Esophagus muscularis mucosa (tissue), 4 donors: ENCODE measurements around the gene SIGLEC9. TPM values are rescaled to one million over a fixed set of nuclear protein-coding genes. Genes with fewer than 3 reads are reported as not detected.

Source experiments
- DNase-seq: peaks from one replicate; pipeline ENCODE4 v3.0.0-alpha.2; 2017; ENCODE audit errors: extremely low spot score
- H3K27ac ChIP-seq, 4 donors: fragments of 200-600 bp; sonication (generic); replicated peaks in 1 of 4; 1 replicate in 3 of 4; 2 replicates in 1 of 4; pipeline ENCODE4 v1.5.1; 2016 to 2019; ENCODE audit warnings: mild to moderate bottlenecking in 1 of 4
- H3K27me3 ChIP-seq, 4 donors: fragments of 200-600 bp; sonication (generic); one replicate each; pipeline versions ENCODE4 v1.5.1 to v1.6.0; 2016 to 2019
- H3K36me3 ChIP-seq, 4 donors: fragments of 200-600 bp; sonication (generic); one replicate each; pipeline ENCODE4 v1.5.1; 2016 to 2019
- H3K4me1 ChIP-seq, 4 donors: fragments of 200-600 bp; sonication (generic); one replicate each; pipeline ENCODE4 v1.5.1; 2016 to 2019
- H3K4me3 ChIP-seq, 4 donors: fragments of 200-600 bp; sonication (generic); 1 replicate in 2 of 4; 2 replicates in 2 of 4; pipeline ENCODE4 v1.5.1; 2016 to 2019; ENCODE audit warnings: mild to moderate bottlenecking in 4 of 4, moderate library complexity in 1 of 4
- H3K9me3 ChIP-seq, 4 donors: fragments of 200-600 bp; sonication (generic); 1 replicate in 3 of 4; 2 replicates in 1 of 4; pipeline ENCODE4 v1.5.1; 2016 to 2019
- CTCF ChIP-seq, 3 experiments: fragments of 200-600 bp in 2 of 3; fragments of 450-650 bp in 1 of 3; sonication (generic) in 2 of 3; IDR thresholded peaks; one replicate each; pipeline ENCODE4 v1.5.1; 2017 to 2019; ENCODE audit warnings: antibody characterized with exemption in 3 of 3, mild to moderate bottlenecking in 2 of 3, moderate library complexity in 1 of 3
- EP300 ChIP-seq: sonication (generic); formaldehyde crosslinking; IDR thresholded peaks from one replicate; pipeline ENCODE4 v1.6.1; 2017; ENCODE audit warnings: antibody characterized with exemption
- POLR2A ChIP-seq: fragments of 450-650 bp; IDR thresholded peaks from one replicate; pipeline ENCODE4 v1.6.1; 2017; ENCODE audit warnings: antibody characterized with exemption, moderate library complexity, mild to moderate bottlenecking, low read depth
- POLR2AphosphoS5 ChIP-seq, 2 donors: sonication (generic); formaldehyde crosslinking; IDR thresholded peaks; one replicate each; pipeline ENCODE4 v1.6.1; 2017; ENCODE audit warnings: antibody characterized with exemption in 2 of 2
- whole genome bisulfite sequencing: methylation state at CpG from one replicate; pipeline ENCODE4 v1.1.5; 2018; 5-methylcytosine and 5-hydroxymethylcytosine counted together
- intact Hi-C: fragments of 100-400 bp; cut with DNase I; formaldehyde crosslinking; loops from one replicate; pipeline ENCODE4 v1.15.1; 2023
- total RNA-seq, 4 donors: library from RNA; depleted of rRNA; stranded (reverse); fragments of >200 nt; gene quantifications; one replicate each; pipeline versions ENCODE4 v1.1.0 to v1.2.1, GENCODE V29; 2016

The SIGLEC9 gene
- total RNA-seq, 4 donors from 2014 or later: 2.0 to 9.4 (median 3.5) TPM

- H3K4me1 ChIP-seq: no peaks in the 10 kb centered on the region
- H3K27ac ChIP-seq: peak overlapping the region in 2 of 4 donors; percentile 38 to 49
- no peaks in the 10 kb centered on the region for H3K9me3 ChIP-seq
- WGBS: 28% methylated on average over 3 of the region's 6 CpGs
- DNase-seq: no peak
- no peak for TF ChIP-seq CTCF (IDR thresholded peaks at IDR 0.05)
- TF ChIP-seq POLR2A: no peak
- no peak for TF ChIP-seq POLR2AphosphoS5 (IDR thresholded peaks at IDR 0.05)
- no peak for TF ChIP-seq EP300
- H3K36me3 ChIP-seq: no peaks in the 10 kb centered on the region
- intact Hi-C loops: no loop called here
- peaks cover 0 to 60% (median 3%) of the 10 kb centered on the region in 4 donors for H3K27me3 ChIP-seq
- H3K4me3 ChIP-seq: no peak overlapping the region
Measured at GRCh38 chr19:51138549-51138979, 13.9 kb downstream of the SIGLEC9 start.

- no peaks in the 10 kb centered on the region for H3K4me1 ChIP-seq
- H3K36me3 ChIP-seq: no peaks in the 10 kb centered on the region
- H3K9me3 ChIP-seq: no peaks in the 10 kb centered on the region
- WGBS: 54% methylated on average over 4 of the region's 4 CpGs
- TF ChIP-seq POLR2AphosphoS5 (IDR thresholded peaks at IDR 0.05): no peak
- no peak for TF ChIP-seq CTCF (IDR thresholded peaks at IDR 0.05)
- TF ChIP-seq EP300: no peak
- no peak for TF ChIP-seq POLR2A
- H3K4me3 ChIP-seq: no peak overlapping the region
- H3K27ac ChIP-seq: peak overlapping the region in 3 of 4 donors; percentile 1 to 49 (median 38)
- peaks cover 0 to 69% (median 3%) of the 10 kb centered on the region in 4 donors for H3K27me3 ChIP-seq
- intact Hi-C loops: no loop called here
- no peak for DNase-seq
Measured at GRCh38 chr19:51139299-51140014, 14.8 kb downstream of the SIGLEC9 start.

GRCh38 chr19:51140441-51140840, 15.7 kb downstream of the SIGLEC9 start:
- no peak for DNase-seq
- WGBS: 25% methylated on average over 6 of the region's 6 CpGs
- H3K9me3 ChIP-seq: no peaks in the 10 kb centered on the region
- no peaks in the 10 kb centered on the region for H3K36me3 ChIP-seq
- no peak overlapping the region for H3K27ac ChIP-seq
- H3K27me3 ChIP-seq: peaks cover 0 to 71% (median 3%) of the 10 kb centered on the region in 4 donors
- intact Hi-C loops: no loop called here
- TF ChIP-seq POLR2AphosphoS5 (IDR thresholded peaks at IDR 0.05) (no peak), CTCF (IDR thresholded peaks at IDR 0.05) (no peak), POLR2A (no peak), EP300 (no peak)
- H3K4me1 ChIP-seq: no peaks in the 10 kb centered on the region
- no peak overlapping the region for H3K4me3 ChIP-seq

GRCh38 chr19:51141181-51141580, 16.5 kb downstream of the SIGLEC9 start:
- 82% methylated on average over 6 of the region's 6 CpGs for WGBS
- Histone ChIP-seq H3K4me1 (no peaks in the 10 kb centered on the region), H3K36me3 (no peaks in the 10 kb centered on the region), H3K9me3 (no peaks in the 10 kb centered on the region), H3K27me3 (peaks cover 0 to 71% (median 3%) of the 10 kb centered on the region in 4 donors), H3K4me3 (no peak overlapping the region), H3K27ac (no peak overlapping the region)
- TF ChIP-seq POLR2AphosphoS5 (IDR thresholded peaks at IDR 0.05) (no peak), EP300 (no peak), CTCF (IDR thresholded peaks at IDR 0.05) (no peak), POLR2A (no peak)
- intact Hi-C loops: no loop called here
- no peak for DNase-seq
